Measurements from ENCODE around the gene ADAMTSL1.

ADAMTSL1 gene

GRCh38 chr9:18542837-18543405 is 69.0 kb downstream of the ADAMTSL1 start:
- no peak for DNase-seq (ENCODE audit: extremely low spot score)
- ChIA-PET CTCF (no interaction called here), POLR2A (no interaction called here)
- no peak for TF ChIP-seq HDGF (IDR thresholded peaks at IDR 0.05; ENCODE audit: borderline replicate concordance)
- no peak for TF ChIP-seq ARNT (IDR thresholded peaks at IDR 0.05)
- no peak for TF ChIP-seq FOXK2 (IDR thresholded peaks at IDR 0.05)
- no peak for TF ChIP-seq NFRKB (IDR thresholded peaks at IDR 0.05)
- TF ChIP-seq CTBP1 (IDR thresholded peaks at IDR 0.05; ENCODE audit: borderline replicate concordance) = no peak
- no peak for TF ChIP-seq ZNF384 (IDR thresholded peaks at IDR 0.05)
- TF ChIP-seq TARDBP (IDR thresholded peaks at IDR 0.05) = no peak
- TF ChIP-seq FOXA1 (IDR thresholded peaks at IDR 0.05) = no peak
- TF ChIP-seq SUZ12 (IDR thresholded peaks at IDR 0.05) = no peak

DNA sequence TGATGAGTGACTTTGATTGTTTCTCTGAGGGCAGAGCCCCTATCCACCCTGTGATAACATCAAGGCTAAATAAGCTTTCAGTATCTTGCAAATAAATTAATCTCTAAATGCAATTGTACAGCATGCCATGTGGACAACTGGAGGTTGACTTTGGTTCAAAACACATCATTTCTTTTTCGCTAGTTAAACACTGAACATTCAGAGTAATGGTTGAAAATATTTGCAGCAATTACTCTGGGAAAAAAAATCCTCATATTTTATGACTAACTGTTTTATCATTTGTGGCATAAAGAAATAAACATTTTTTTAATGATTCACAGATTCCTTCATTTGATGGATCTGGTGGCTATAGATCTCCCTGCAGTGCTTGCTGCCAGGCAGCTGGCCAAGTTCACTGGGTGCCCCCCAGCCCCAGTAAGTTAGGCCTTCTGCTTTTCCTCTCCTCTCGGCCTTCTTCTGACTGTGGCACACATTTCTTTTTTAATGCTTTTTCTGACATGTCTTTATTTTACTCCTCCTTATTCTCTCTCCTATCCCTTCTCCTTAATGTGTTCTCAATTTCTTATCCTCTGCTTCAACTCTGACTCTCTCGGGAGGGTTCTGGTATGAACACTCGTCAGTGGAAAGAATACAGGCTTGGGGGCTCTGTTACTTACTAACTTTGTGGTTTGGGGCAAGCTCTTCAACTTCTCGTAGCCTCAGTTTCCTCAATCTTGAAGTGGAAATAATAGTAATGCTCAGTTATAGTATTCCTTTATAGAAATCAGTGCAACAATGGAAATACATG is 69.6 kb downstream of the ADAMTSL1 start:
- ChIA-PET CTCF (no interaction called here), POLR2A (no interaction called here)
- TF ChIP-seq BHLHE40 (IDR thresholded peaks at IDR 0.05; ENCODE audit: borderline replicate concordance) (no peak), SUZ12 (IDR thresholded peaks at IDR 0.05) (no peak), LEF1 (IDR thresholded peaks at IDR 0.05; ENCODE audit: borderline replicate concordance) (no peak), FOXM1 (IDR thresholded peaks at IDR 0.05; ENCODE audit: borderline replicate concordance) (no peak), ARNT (IDR thresholded peaks at IDR 0.05) (no peak), FOXK2 (IDR thresholded peaks at IDR 0.05) (no peak), HDGF (IDR thresholded peaks at IDR 0.05; ENCODE audit: borderline replicate concordance) (no peak), L3MBTL2 (conservative IDR thresholded peaks at IDR 0.05) (no peak), ZNF384 (IDR thresholded peaks at IDR 0.05) (no peak), CTBP1 (IDR thresholded peaks at IDR 0.05; ENCODE audit: borderline replicate concordance) (no peak), TARDBP (IDR thresholded peaks at IDR 0.05) (no peak), NFRKB (IDR thresholded peaks at IDR 0.05) (no peak), SP1 (IDR thresholded peaks at IDR 0.05) (no peak), ELF4 (IDR thresholded peaks at IDR 0.05) (no peak), FOXA1 (IDR thresholded peaks at IDR 0.05) (no peak)
- TF ChIP-seq, protein P1, sequence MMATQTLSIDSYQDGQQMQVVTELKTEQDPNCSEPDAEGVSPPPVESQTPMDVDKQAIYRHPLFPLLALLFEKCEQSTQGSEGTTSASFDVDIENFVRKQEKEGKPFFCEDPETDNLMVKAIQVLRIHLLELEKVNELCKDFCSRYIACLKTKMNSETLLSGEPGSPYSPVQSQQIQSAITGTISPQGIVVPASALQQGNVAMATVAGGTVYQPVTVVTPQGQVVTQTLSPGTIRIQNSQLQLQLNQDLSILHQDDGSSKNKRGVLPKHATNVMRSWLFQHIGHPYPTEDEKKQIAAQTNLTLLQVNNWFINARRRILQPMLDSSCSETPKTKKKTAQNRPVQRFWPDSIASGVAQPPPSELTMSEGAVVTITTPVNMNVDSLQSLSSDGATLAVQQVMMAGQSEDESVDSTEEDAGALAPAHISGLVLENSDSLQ (IDR thresholded peaks at IDR 0.05) = no peak
- DNase-seq (ENCODE audit: extremely low spot score) = no peak

- ChIA-PET POLR2A (no interaction called here), CTCF (no interaction called here)
- TF ChIP-seq ELF4 (IDR thresholded peaks at IDR 0.05) (no peak), ZNF384 (IDR thresholded peaks at IDR 0.05) (no peak), SP1 (IDR thresholded peaks at IDR 0.05) (no peak), LEF1 (IDR thresholded peaks at IDR 0.05; ENCODE audit: borderline replicate concordance) (no peak), NFRKB (IDR thresholded peaks at IDR 0.05) (no peak), TARDBP (IDR thresholded peaks at IDR 0.05) (no peak), FOXA1 (IDR thresholded peaks at IDR 0.05) (no peak), FOXK2 (IDR thresholded peaks at IDR 0.05) (no peak), HDGF (IDR thresholded peaks at IDR 0.05; ENCODE audit: borderline replicate concordance) (no peak), SUZ12 (IDR thresholded peaks at IDR 0.05) (no peak), ARNT (IDR thresholded peaks at IDR 0.05) (no peak), FOXM1 (IDR thresholded peaks at IDR 0.05; ENCODE audit: borderline replicate concordance) (no peak), L3MBTL2 (conservative IDR thresholded peaks at IDR 0.05) (no peak), CTBP1 (IDR thresholded peaks at IDR 0.05; ENCODE audit: borderline replicate concordance) (no peak), BHLHE40 (IDR thresholded peaks at IDR 0.05; ENCODE audit: borderline replicate concordance) (no peak)
- TF ChIP-seq, protein P1 (IDR thresholded peaks at IDR 0.05) = no peak
- DNase-seq (ENCODE audit: extremely low spot score) = no peak
Measured at GRCh38 chr9:18544456-18544855, 70.5 kb downstream of the ADAMTSL1 start.

DNA sequence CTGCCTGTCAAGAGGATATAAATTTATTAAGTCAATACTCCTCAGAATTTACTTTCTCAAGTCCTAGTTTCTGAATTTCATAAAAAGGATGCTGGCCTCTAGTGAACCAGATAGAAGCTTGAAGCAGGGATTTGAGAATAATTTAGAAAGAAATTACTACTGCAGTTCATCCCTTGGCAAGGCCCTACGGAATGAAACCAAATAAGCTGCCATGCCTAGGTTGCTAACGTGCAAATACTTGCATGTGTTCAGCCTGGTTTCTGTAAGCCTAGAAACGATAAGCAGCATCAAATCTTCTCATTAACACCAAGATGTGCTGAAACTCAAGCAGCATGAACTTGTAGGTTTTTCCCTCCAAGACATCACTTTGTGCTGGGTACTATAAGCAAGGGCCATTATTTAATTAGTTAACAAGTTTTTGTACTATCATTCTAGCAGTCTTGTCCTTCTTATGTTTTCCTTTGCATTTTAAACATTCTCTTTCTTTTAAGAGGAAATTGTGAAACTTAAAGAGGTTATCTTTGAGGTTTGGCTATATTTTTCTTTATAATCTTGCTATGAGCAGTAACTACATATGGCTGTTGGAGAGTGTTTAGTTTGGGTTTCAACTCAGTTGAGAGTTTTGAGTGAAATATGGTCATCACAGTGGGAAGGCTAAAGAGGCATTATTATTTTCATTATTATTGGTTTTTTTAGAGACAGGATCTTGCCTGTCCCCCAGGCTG is 71.8 kb downstream of the ADAMTSL1 start:
- DNase-seq (ENCODE audit: extremely low spot score) = no peak
- no peak for TF ChIP-seq ZNF384 (IDR thresholded peaks at IDR 0.05)
- no peak for TF ChIP-seq NFRKB (IDR thresholded peaks at IDR 0.05)
- TF ChIP-seq ARNT (IDR thresholded peaks at IDR 0.05) = no peak
- TF ChIP-seq, protein P1 (IDR thresholded peaks at IDR 0.05) = no peak
- TF ChIP-seq SUZ12 (IDR thresholded peaks at IDR 0.05) = no peak
- no peak for TF ChIP-seq HDGF (IDR thresholded peaks at IDR 0.05; ENCODE audit: borderline replicate concordance)
- TF ChIP-seq TARDBP (IDR thresholded peaks at IDR 0.05) = no peak
- no peak for TF ChIP-seq L3MBTL2 (conservative IDR thresholded peaks at IDR 0.05)
- no peak for TF ChIP-seq CTBP1 (IDR thresholded peaks at IDR 0.05; ENCODE audit: borderline replicate concordance)
- no peak for TF ChIP-seq ELF4 (IDR thresholded peaks at IDR 0.05)
- TF ChIP-seq BHLHE40 (IDR thresholded peaks at IDR 0.05; ENCODE audit: borderline replicate concordance) = no peak
- no peak for TF ChIP-seq SP1 (IDR thresholded peaks at IDR 0.05)
- TF ChIP-seq FOXM1 (IDR thresholded peaks at IDR 0.05; ENCODE audit: borderline replicate concordance) = no peak
- no peak for TF ChIP-seq FOXA1 (IDR thresholded peaks at IDR 0.05)
- TF ChIP-seq FOXK2 (IDR thresholded peaks at IDR 0.05) = no peak
- TF ChIP-seq LEF1 (IDR thresholded peaks at IDR 0.05; ENCODE audit: borderline replicate concordance) = no peak
- POLR2A ChIA-PET = no interaction called here
- CTCF ChIA-PET = no interaction called here

DNA sequence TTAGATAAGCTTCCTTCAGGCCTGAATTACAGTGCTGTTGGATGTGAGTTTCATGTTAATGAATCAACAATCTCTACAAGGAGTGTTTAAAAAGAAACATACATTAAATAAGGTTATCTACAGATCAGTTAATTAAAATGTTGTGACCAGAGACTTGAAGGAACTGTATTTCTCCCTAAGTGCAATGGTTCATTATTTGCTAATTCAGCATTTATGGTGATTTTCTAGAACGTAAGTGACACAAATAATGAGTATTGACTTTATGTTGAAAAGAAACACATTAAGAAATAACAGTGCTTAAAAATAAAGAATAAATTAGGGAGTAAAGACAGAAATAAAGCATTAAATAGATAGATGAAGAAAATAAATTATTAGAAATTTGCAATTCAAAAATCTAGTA is 74.5 kb downstream of the ADAMTSL1 start:
- TF ChIP-seq ARNT (IDR thresholded peaks at IDR 0.05) (no peak), SUZ12 (IDR thresholded peaks at IDR 0.05) (no peak), LEF1 (IDR thresholded peaks at IDR 0.05; ENCODE audit: borderline replicate concordance) (no peak), TARDBP (IDR thresholded peaks at IDR 0.05) (no peak), HDGF (IDR thresholded peaks at IDR 0.05; ENCODE audit: borderline replicate concordance) (no peak)
- CTCF ChIA-PET = no interaction called here
- POLR2A ChIA-PET = no interaction called here
- DNase-seq (ENCODE audit: extremely low spot score) = no peak

Measured in HEK293T (cell line).